ENCODE results near the gene TNFRSF13B.
"Not testable (repeated sequence)": the region's sequence is repeated elsewhere in the genome, so short reads cannot be mapped to it uniquely, and the experiment has no call there.

The TNFRSF13B gene

GRCh38 chr17:17004997-17005614 is 33.2 kb upstream of the TNFRSF13B start:
- DNase-seq (ENCODE audit: low spot score): not testable (repeated sequence)

GRCh38 chr17:17004251-17004996 is 32.5 kb upstream of the TNFRSF13B start:
- no peak for DNase-seq (ENCODE audit: low spot score)

- DNase-seq (ENCODE audit: low spot score): not testable (repeated sequence)
Observed at GRCh38 chr17:17002731-17003715, 31.1 kb upstream of the TNFRSF13B start.

GRCh38 chr17:17001874-17002520 is 30.1 kb upstream of the TNFRSF13B start:
- DNase-seq (ENCODE audit: low spot score): no peak

- DNase-seq (ENCODE audit: low spot score): no peak
Observed at GRCh38 chr17:17001076-17001777, 29.3 kb upstream of the TNFRSF13B start.

GRCh38 chr17:16999931-17000625 is 28.2 kb upstream of the TNFRSF13B start:
- no peak for DNase-seq (ENCODE audit: low spot score)

GRCh38 chr17:16997514-16998429 is 25.9 kb upstream of the TNFRSF13B start:
- DNase-seq (ENCODE audit: low spot score): no peak

- DNase-seq (ENCODE audit: low spot score): not testable (repeated sequence)
Observed at GRCh38 chr17:16996726-16997125, 24.8 kb upstream of the TNFRSF13B start.

GRCh38 chr17:16995930-16996329 is 24.0 kb upstream of the TNFRSF13B start:
- DNase-seq (ENCODE audit: low spot score): no peak

GRCh38 chr17:16994631-16995030 is 22.7 kb upstream of the TNFRSF13B start:
- DNase-seq (ENCODE audit: low spot score): no peak

- peak; percentile 71 for DNase-seq (ENCODE audit: low spot score)
Observed at GRCh38 chr17:16991349-16992009, 19.6 kb upstream of the TNFRSF13B start.

GRCh38 chr17:16989953-16990860 is 18.3 kb upstream of the TNFRSF13B start:
- no peak for DNase-seq (ENCODE audit: low spot score)

- DNase-seq (ENCODE audit: low spot score): no peak
Observed at GRCh38 chr17:16989230-16989952, 17.5 kb upstream of the TNFRSF13B start.

- peak; percentile 65 for DNase-seq (ENCODE audit: low spot score)
Observed at GRCh38 chr17:16988749-16989229, 16.9 kb upstream of the TNFRSF13B start.

- DNase-seq (ENCODE audit: low spot score): peak; percentile 87
Observed at GRCh38 chr17:16987830-16988601, 16.1 kb upstream of the TNFRSF13B start.
